ENCODE data around the gene LRCH1. TPM values are rescaled to one million over a fixed set of nuclear protein-coding genes. Genes with fewer than 3 reads are reported as not detected.

The LRCH1 gene
- total and polyA plus RNA-seq, 2 donors from 2014 or later, result 10.2 to 39.0 TPM

DNA sequence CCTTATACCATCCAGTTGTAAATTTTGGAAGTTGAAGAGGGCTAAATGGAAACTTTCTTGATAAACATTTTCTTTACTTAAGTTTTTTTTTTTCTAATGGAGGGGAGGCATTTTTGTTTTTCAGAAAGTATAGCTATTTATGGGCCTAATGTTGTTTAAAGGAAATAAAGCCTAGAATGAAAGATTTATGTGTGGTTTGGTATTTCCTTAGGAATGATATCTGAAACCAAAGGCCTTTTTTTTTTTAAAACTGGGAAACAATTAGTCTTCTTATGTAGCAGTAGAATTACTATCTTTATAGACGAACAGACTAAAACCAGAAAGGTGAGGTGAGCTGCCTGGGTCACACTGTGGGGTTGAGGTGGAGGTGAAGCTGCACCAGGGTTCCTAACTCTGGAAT, 163.9 kb downstream of the LRCH1 start:
- Histone ChIP-seq H3K27me3 (ENCODE audit: control insufficient read depth, insufficient read depth, low read length) (no peaks in the 10 kb centered on the region), H3K9ac (ENCODE audit: low read length in 3 of 3) (no peak overlapping the region), H3K4me3 (ENCODE audit: low read length in 3 of 3) (no peak overlapping the region), H3K4me1 (ENCODE audit: control insufficient read depth in 2 of 3, insufficient read depth in 2 of 3, low read depth in 1 of 3, low read length in 3 of 3) (peaks cover 0 to 2% (median 0%) of the 10 kb centered on the region in 3 donors), H3K36me3 (ENCODE audit: control insufficient read depth in 2 of 3, insufficient read depth in 3 of 3, low read length in 3 of 3) (peaks cover 2 to 7% (median 4%) of the 10 kb centered on the region in 3 donors), H3K27ac (ENCODE audit: low read depth in 2 of 2, low read length in 2 of 2) (no peak overlapping the region), H3K9me3 (ENCODE audit: control insufficient read depth in 2 of 3, insufficient read depth in 1 of 3, low read length in 3 of 3) (no peaks in the 10 kb centered on the region)
- DNase-seq (peak in 2 of 5 donors; percentile 37 to 84), FAIRE-seq (peak; percentile 62)
- intact Hi-C loops (cut with DNase I), result no loop called here
- no peak for TF ChIP-seq CTCF (IDR thresholded peaks at IDR 0.05; ENCODE audit: borderline replicate concordance, extremely low read depth, insufficient read depth)

DNA sequence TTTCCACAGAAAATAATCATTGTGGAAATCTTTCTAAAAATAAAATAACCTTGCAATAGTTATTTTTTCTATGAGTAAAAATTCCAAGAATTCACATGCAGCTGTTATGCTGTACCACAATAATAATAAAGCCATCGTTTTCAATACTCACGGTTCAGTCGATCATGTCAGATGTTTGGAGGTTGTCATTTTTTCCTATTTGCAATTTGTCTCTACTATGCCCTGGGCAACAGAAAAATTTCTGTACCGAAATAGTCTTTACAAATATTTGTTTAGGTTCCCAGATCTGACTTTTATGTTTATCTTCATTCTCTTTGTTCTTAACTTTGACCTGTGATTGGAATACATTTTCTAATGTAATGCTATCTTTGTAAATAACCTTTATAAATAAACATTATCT, 164.3 kb downstream of the LRCH1 start:
- H3K4me3 ChIP-seq (ENCODE audit: low read length in 3 of 3), result no peak overlapping the region
- TF ChIP-seq CTCF (IDR thresholded peaks at IDR 0.05; ENCODE audit: borderline replicate concordance, extremely low read depth, insufficient read depth), result no peak
- peaks cover 2 to 7% (median 4%) of the 10 kb centered on the region in 3 donors for H3K36me3 ChIP-seq (ENCODE audit: control insufficient read depth in 2 of 3, insufficient read depth in 3 of 3, low read length in 3 of 3)
- no peaks in the 10 kb centered on the region for H3K9me3 ChIP-seq (ENCODE audit: control insufficient read depth in 2 of 3, insufficient read depth in 1 of 3, low read length in 3 of 3)
- no peak overlapping the region for H3K27ac ChIP-seq (ENCODE audit: low read depth in 2 of 2, low read length in 2 of 2)
- no peak overlapping the region for H3K9ac ChIP-seq (ENCODE audit: low read length in 3 of 3)
- H3K27me3 ChIP-seq (ENCODE audit: control insufficient read depth, insufficient read depth, low read length), result no peaks in the 10 kb centered on the region
- no peaks in the 10 kb centered on the region for H3K4me1 ChIP-seq (ENCODE audit: control insufficient read depth in 2 of 3, insufficient read depth in 2 of 3, low read depth in 1 of 3, low read length in 3 of 3)
- FAIRE-seq (peak; percentile 27), DNase-seq (no peak)
- intact Hi-C loops (cut with DNase I), result no loop called here

- H3K4me3 ChIP-seq (ENCODE audit: low read length in 3 of 3), result no peak overlapping the region
- no peak for FAIRE-seq
- no peaks in the 10 kb centered on the region for H3K9me3 ChIP-seq (ENCODE audit: control insufficient read depth in 2 of 3, insufficient read depth in 1 of 3, low read length in 3 of 3)
- peaks cover 2 to 7% (median 4%) of the 10 kb centered on the region in 3 donors for H3K36me3 ChIP-seq (ENCODE audit: control insufficient read depth in 2 of 3, insufficient read depth in 3 of 3, low read length in 3 of 3)
- intact Hi-C loops (cut with DNase I), result no loop called here
- no peak overlapping the region for H3K27ac ChIP-seq (ENCODE audit: low read depth in 2 of 2, low read length in 2 of 2)
- no peak for TF ChIP-seq CTCF (IDR thresholded peaks at IDR 0.05; ENCODE audit: borderline replicate concordance, extremely low read depth, insufficient read depth)
- H3K27me3 ChIP-seq (ENCODE audit: control insufficient read depth, insufficient read depth, low read length), result no peaks in the 10 kb centered on the region
- H3K4me1 ChIP-seq (ENCODE audit: control insufficient read depth in 2 of 3, insufficient read depth in 2 of 3, low read depth in 1 of 3, low read length in 3 of 3), result no peaks in the 10 kb centered on the region
- H3K9ac ChIP-seq (ENCODE audit: low read length in 3 of 3), result no peak overlapping the region
- DNase-seq, result no peak
Observed at GRCh38 chr13:46717856-46718255, 164.9 kb downstream of the LRCH1 start.

DNA sequence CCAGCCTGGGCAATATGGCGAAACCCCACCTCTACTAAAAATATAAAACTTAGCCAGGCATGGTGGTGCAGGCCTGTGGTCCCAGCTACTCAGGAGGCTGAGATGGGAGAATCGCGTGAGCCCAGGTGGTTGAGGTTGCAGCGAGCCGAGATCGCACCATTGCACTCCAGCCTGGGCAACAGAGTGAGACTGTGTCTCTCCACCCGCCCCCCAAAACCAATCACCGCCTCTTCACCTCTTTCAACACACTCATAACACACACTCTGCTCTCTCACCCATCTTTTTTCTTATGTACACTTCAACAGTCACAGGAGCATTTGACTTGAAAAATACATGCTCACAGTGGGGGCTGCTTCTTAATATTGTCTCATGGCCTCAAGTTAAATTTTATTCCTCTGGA, 167.2 kb downstream of the LRCH1 start:
- Histone ChIP-seq H3K27me3 (ENCODE audit: control insufficient read depth, insufficient read depth, low read length) (no peaks in the 10 kb centered on the region), H3K9me3 (ENCODE audit: control insufficient read depth in 2 of 3, insufficient read depth in 1 of 3, low read length in 3 of 3) (no peaks in the 10 kb centered on the region), H3K27ac (ENCODE audit: low read depth in 2 of 2, low read length in 2 of 2) (no peak overlapping the region), H3K9ac (ENCODE audit: low read length in 3 of 3) (no peak overlapping the region), H3K36me3 (ENCODE audit: control insufficient read depth in 2 of 3, insufficient read depth in 3 of 3, low read length in 3 of 3) (peaks cover 9 to 18% (median 14%) of the 10 kb centered on the region in 3 donors), H3K4me1 (ENCODE audit: control insufficient read depth in 2 of 3, insufficient read depth in 2 of 3, low read depth in 1 of 3, low read length in 3 of 3) (no peaks in the 10 kb centered on the region), H3K4me3 (ENCODE audit: low read length in 3 of 3) (no peak overlapping the region)
- no peak for TF ChIP-seq CTCF (IDR thresholded peaks at IDR 0.05; ENCODE audit: borderline replicate concordance, extremely low read depth, insufficient read depth)
- no peak for FAIRE-seq
- intact Hi-C loops (cut with DNase I), result loop anchor here (5.0 kb wide), 1 partner anchor 223 kb away; no protein-coding TSS in a partner anchor
- no peak for DNase-seq

All from kidney (tissue), 14 donors.